GM21447 (cell line): ENCODE results near the gene FBL.
A peak's percentile ranks its signal among the peaks of the same experiment; 100 is the strongest.

Source experiments
- ATAC-seq: cut with Tn5 transposase; IDR thresholded peaks from one replicate; pipeline ENCODE4 v1.9.1; 2021; ENCODE audit not compliant: unreplicated experiment

Gene FBL

DNA sequence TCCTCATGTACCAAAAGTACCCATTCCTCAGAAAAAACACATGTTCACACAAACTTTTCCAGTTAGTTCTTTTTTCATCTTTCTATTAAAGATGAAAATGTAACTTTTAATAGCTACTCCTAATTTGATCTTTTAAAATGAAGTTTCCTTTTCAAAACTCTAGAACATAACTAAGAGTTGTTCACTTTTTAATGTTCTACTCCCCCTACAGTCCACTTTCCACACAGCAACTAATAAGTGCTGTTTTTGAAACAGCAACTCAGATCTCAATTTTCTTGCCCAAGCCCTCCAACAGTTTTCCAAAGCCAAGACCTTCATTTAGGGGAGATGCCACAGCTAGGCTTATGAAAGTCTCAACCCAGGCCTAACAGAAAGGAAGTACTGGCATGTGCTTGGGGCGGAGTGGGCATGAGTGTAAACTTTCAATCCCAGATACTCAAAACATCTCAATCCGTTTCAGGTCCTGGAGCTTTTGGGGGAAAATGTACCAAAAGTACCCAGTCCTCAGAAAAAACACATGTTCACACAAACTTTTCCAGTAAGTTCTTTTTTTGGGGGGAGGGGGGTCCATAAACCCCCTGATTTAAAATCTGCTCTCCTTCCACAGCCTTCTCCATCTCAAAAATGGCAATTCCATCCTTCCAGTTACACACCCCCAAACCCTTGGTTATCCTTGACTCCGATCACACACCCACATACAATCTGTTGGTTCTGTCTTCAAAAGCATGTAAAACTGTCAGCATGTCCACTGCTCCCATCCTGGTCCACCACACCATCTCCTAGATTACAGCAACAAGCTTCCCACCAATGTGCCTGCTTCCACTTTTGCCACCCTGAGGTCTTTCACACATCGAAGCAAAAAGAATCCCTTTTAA is 2.0 kb downstream of the FBL start:
- ATAC-seq = no peak

DNA sequence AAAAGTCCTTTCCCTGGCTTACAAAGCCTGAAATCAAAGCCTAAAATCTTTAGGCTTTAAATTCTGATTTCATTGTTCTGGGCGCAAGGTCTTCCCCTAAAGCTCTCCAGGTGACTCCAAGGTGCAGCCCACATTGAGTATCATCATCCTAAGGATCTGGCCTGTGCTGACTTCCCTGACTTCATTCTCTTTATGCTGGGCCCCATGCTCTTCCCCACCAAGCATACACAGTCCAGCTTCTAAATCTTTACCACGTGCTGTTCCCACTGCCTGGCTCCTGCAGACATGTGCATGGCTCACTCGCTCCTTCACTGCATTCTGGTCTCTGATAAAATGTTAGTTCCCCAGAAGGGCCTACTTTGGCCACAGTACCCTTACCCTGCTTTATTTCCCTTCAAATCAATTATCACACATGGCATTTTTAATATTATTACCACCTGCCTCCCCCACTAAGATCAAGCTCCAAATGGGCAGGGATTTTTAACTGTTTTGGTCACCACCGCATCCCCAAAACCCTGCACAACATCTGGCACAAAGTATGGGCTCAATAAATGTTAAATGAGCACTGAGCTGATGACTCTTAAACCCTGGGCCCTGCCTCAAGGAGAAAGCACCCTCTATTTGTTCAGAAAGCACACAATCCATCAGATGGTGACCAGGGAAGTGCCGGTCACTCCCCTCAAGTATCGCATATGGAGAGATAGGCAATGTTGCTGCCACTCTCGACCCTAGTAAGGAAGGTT is 3.3 kb downstream of the FBL start:
- ATAC-seq = no peak

DNA sequence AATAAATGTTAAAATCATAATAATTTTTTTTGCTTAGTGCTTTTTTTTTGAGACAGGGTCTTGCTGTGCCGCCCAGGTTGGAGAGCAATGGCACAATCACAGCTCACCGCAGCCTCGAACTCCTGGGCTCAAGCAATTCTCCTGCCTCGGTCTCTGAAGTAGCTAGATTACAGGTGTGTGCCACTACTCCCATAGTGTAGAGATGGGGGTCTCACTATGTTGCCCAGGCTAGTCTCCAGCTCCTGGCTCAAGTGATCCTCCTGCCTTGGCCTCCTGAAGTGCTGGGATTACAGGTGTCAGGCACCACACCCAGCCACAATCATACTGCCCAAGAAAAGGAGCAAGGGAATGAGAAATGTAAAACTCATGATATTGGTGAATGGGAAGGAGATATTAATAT is 5.1 kb downstream of the FBL start:
- ATAC-seq = no peak

DNA sequence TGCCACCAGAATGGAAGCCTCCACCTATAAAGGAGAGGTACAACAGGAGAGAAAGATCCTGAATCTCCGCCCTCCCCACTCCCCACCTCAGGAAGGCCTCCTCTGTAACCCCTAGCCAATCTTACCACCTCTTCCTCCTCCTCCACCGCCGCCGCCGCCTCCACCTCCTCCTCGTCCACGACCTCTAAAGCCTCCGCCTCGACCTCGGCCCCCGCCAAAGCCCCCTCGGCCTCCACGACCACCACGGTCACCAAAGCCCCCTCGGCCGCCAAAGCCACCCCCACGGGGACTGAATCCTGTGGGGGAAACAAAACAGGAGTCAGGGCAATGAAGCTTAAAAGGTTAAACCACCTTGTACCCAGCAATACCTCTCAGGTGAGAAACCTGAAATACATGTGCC is 5.7 kb downstream of the FBL start:
- ATAC-seq = no peak

DNA sequence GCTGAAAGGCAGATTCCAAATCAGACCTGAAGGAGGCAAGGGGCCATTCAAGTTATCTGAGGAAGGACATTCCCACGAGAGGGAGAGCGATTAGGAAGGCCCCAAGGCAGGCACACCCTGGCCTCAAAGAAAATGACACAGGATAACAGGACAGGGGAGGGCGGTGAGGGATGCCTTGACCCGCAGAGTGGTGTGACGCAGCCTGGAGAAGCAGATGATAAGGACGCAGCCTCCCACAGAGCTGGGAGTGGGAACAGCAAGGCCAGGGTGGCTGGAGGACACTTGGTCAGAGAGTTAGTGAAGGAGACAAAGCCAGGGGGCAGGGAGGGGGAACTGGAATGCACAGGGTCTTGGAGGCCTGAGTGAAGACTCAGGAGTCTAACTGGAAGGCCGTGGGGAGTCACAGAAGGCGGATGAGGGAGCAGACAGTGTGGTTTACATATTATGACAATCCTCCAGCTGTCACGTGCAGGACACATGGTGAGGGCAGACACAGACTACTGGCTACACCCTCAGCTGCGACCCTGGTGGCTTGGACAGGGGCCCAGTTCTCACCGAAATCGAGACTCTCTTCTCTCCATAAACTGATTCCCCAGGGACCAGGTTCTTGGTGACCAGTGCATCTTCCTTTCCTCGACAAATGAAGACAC is 6.4 kb downstream of the FBL start:
- no peak for ATAC-seq

DNA sequence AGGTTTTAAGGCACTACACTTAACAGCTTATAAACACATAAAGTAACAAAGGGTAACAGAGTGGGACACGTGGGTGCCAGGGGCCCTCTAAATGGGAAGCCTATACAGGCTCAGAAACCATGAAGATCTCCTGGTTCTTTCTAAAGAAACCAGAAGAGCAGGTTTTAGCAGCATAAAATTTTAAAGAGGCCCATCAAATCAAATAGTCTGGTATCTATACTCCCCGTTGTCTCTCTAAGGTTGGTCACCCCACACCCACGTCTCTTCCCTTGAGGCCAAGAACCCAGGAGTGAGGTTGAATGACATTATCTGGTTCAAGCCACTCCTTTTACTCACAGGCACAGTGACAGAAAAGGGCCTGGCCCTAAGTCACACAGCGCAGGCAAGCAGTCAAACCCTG is 7.6 kb downstream of the FBL start:
- no peak for ATAC-seq

DNA sequence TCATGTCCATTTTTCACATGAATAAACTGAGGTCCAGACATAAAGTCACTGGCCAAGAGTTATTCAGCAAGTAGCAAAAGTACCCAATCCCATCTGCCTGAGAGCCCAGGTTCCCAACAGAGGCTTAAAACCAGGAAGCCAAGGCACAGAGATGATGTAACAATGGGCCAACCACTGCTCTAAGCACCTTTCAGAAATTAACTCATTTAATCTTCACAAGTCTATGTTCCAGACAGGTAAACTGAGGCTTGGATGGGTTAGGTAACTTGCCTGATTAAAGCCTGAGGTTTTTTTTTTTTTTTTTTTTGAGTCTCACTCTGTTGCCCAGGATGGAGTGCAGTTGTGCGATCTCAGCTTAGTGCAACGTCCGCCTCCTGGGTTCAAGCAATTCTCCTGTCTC is 8.2 kb downstream of the FBL start:
- ATAC-seq = no peak

DNA sequence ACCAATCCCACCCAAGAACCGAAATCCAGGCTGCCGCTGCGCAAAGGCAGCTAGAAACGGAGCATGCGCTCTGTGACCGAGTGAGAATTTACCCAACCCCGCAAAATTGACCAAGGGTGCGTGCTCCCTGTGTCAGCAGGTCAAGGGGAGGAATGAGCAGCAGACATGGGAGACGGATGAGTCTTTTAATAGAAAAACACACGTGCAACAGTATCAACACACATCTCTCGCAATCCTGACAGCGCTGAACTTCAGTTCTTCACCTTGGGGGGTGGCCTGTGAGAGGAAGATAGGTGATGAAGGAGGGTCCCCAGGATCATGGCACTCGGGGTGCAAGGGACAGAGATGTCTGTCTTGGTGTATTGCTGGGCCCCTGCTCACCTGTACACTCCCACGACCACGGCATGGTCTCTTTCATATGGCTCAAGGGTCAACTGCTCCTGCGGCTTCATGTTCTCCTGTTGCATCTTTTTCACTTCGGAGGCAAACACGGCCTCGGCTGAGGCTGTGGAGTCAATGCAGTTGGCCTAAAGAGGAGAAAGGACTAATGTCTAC is 11.8 kb downstream of the FBL start:
- ATAC-seq = no peak

DNA sequence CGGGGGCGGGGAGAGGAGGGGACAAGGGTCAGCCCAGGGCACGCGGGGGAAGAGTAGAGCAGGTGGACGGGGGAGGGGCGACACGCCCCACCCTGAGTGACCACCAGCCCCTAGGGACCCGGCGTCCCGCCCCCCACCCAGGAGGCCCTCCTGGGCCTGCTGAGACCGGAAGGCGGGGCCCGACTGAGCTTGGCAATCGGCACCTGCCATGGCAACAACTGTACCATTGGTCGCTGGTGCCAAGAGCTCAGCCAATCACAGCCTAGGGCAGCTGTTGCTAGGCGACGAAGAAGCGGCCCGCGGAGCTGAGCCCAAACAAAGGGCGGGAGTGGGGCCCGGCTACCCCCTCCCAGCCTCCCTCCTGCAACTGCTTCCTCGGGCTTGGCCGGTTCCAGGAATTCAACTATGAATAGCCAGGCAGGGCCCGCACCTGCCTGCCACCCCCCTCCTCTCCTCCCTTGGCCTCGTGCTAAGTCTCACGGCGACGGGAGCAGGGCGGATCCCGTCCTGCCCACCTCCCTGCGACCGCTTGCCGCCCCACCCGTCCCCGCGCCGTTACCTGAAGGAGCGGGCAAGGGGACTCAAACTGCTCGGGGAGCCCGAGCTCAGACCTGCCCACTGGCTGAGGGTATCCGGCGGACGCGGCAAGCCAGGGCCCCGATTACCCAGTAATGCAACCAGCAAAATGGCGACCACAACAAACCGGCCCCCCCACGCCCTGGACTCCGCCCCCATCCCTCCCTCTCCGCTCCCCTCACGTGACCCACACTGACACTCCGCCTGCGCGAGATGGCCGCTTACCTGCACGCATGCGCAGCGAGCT is 12.5 kb downstream of the FBL start, which contains the start of gene DYRK1B:
TSS of gene DYRK1B (minus strand) at position 699 of the 823 bp plus-strand sequence. CDS start 2,295 bp downstream, outside the sequence.
- ATAC-seq = peak; percentile 85

DNA sequence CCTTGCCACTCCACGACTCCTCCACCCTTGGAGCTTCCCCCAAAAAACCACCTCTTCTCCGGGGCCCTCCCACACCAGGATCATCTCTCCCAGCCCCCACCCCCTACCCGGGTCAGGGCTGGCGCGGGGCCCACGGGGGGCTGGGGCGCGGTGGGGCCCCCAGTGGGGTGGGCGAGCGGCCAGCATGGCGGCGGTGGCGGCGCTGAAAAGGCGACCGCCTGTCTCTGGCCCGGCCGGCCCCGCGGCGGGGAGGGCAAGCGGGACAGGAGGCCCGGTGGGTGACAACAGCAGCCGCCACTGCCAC is 13.1 kb downstream of the FBL start:
- ATAC-seq = no peak

DNA sequence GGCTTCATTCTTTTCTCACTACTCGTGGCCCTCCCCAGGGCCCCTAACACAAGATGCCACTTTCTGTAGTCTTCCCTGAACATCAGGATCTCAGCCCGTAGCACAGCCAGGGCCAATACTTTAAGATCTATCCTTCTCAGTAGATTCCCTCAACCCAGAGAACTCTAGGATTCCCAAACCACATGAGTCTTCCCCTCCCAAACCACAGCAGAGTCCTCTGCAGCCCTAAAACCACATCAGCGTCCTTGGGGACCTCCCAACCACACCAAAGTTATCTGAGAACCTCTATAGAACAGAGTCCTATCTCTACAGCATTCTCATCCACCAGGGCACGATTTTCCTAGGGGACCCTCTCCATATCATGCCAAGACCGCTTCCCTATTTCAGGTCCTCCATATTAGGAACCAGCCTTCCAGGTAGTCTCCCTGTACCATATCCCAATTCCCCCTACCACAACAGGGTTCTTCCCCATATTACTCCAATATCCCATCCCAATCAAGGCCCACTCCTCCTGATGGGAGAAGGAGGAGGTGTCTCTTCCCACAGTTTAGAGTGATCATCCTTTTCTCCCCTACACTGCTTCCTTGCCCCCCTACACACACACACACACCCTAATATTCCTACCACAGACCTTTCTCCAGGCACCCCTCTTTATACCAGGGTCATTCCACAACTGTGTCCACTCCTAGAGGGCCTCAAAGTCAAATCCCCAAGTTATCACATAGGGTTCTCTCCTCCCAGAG is 13.7 kb downstream of the FBL start:
- no peak for ATAC-seq

DNA sequence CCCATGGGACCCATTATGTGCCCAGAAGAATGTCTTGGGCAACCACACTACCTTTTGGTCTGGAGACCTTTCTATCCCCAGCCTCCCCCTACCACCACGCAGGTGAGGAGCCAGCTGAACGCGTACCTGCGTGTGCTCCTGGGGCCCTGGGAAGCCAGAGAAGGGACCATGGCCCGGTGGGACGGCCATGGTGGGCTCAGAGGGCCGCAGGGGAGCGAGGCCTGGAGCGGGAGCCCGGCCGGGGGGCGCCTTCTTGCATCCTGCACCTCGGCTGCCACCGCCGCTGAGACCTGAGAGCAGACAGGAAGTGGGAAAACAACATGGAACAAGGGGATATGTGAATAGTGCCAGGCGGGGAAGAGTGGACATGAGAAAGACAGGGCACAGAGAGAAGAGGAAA is 14.5 kb downstream of the FBL start:
- ATAC-seq = no peak

DNA sequence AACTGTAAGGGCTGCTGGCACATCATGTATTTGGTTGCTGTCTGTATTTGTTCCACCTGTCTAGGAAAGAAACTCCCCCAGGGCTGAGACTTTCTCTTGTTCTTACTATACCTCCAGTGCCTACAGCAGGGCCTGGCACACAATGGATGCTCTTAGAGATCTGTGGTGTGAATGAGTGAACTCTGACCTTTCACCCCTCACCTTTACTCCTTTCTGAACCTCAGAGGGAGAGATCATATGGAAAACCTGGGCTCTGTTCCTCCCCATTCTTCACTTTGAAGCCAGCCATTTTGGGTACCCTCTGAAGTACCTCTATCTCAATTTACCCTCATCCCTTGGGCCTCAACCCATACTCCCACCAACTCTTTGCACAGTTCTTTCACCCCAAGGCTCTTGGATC is 15.3 kb downstream of the FBL start:
- no peak for ATAC-seq

DNA sequence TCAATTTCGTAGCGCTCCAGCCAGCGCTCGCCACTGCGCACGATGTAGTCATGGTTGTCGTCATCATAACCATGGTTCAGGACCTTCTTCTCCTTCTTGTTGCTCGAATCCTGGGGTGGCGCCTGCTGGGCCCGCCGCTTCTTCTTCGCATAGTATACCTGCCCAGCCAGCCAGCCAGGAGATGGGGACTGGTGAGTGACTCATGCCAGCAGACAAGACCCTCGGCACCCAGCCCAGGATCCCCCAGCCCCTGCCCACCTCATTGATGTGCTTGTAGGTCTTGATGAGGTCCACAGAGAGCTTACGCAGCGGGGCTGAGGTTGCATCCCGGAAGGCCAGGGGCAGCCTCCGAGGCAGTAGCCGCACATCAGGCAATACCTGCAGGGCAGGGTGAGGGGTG is 15.8 kb downstream of the FBL start:
- no peak for ATAC-seq

DNA sequence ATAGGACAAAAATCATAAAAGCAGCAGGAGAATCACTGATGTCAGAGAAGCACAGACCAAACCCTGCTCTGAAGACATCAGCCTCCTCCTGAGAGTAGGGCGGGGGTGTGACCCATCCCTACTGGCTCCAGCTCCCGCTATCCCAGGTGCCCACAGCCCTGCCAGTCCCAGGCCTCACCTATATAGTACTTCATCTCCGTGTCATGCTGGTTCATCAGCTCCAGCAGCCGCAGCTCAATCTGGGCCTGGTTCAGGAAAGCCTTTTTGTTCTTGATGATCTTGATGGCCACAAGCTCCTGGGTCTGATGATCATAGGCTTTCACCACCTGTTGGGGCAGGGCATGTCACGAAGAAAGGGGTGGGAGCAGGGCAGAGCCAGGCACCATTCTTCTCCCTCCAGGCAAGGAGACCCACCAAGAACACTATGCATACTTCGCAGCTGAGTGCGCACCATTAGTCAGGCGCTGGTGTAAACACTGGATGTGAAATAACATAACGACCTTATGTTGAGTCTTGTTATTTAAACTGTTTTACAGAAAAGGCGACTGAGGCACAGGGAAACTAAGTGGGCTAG is 16.4 kb downstream of the FBL start:
- ATAC-seq = no peak

DNA sequence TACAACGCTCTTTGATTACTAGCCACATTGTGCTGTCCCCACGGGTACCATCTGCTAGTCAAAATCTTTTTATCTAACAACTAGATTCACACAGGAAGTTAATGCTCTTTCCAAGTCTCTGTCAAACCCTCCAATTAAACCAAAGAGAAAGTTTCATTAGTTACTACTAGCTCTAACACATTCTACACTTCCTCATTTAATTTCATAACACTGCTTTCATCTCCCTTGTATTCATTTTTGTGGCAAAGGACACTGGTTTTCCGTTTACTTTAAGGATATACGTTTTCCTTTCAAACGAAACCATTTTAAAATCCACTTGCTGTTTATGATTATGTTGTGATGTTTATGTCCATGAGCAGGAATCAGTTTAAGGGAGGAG is 17.5 kb downstream of the FBL start:
- no peak for ATAC-seq

DNA sequence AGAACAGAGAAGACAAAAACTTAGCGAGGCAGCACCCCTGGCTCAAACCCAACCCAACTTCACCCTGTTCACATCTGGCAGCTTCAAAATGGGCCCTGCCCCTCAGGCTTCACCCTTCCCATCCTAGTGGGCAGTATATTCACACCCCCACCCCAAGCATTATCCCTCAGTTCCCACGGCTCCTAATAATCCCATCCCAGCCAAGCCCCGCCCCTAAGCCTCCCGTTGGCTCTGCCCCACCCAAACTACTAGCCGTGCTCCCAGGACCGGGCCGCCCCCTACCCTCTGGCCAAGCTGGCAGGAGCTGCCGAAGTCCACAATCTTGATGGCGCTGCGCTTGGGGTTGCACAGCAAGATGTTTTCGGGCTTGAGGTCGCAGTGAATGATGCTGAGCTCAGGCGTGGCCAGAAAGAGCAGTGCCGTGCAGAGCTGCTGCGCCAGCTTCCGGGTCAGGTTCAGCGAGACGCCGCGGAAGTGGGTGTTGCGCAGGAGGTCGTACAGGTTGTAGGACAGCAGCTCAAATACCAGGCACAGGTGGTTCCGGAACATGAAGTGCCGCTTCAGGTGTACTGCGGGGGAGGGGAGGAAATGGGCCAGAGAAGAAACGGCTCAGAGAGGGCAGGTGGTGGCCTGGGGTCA is 18.0 kb downstream of the FBL start:
- no peak for ATAC-seq

DNA sequence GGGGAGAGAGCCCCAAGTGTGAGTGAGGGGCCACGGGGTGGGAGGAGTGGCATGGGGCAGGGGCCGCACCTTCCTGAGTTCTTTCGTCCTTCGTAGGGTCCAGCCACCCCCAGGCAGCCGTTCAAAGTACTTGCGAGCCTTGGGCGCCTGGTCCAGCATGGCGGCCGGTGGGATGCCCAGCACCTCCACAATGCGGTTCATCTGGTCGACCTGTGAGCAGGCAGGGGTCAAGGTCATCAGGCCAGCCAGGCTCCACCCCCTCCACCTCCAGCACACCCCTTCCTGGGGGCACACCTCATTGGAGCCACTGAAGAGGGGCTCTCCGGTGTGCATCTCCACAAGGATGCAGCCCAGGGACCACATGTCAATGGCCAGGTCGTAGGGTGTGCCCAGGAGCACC is 19.0 kb downstream of the FBL start:
- ATAC-seq = no peak

DNA sequence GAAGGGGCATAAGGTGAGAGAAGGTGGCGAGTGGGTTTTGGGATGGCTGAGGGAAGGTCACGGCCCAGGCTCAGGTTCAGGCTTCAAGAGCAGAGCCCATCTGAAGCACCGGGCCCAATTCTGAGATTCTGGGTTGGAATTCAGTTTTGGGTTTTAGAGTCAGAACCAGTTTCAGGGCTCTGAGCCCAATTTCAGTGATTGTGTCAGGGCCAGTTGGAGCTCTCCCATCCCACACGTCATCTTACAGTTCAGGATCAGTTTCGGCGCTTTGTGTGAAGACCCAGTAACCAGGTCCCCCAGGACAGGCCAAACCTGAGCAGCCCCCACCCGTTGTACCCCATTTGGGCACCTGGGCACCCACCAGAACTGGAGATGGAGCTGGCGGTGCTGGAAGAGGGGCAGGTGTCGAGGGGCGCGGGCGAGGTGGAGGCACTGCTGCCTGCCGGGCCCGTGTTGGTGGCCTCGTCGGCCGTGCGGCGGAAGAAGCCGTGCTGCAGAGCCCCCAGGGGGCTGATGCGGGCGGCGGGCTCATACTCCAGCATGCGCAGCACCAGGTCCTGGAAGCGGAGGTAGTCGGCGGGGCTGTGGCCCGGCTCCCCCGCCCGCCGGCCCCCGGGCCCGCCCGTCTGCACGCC is 19.8 kb downstream of the FBL start:
- ATAC-seq = no peak
